Tibial nerve (tissue), 3 donors: ENCODE measurements around the gene YWHAH.

Source experiments
- CTCF ChIP-seq, 5 experiments: fragments of 200-600 bp in 3 of 5; fragments of 450-650 bp in 2 of 5; sonication (generic) in 3 of 5; IDR thresholded peaks; one replicate each; pipeline ENCODE4 v1.5.1; 2016 to 2019; ENCODE audit warnings: antibody characterized with exemption in 5 of 5, mild to moderate bottlenecking in 3 of 5, moderate library complexity in 2 of 5
- POLR2A ChIP-seq, 2 donors: fragments of 450-650 bp; IDR thresholded peaks; one replicate each; pipeline ENCODE4 v1.6.1; 2017; ENCODE audit warnings: antibody characterized with exemption in 2 of 2, mild to moderate bottlenecking in 2 of 2, moderate library complexity in 2 of 2

DNA sequence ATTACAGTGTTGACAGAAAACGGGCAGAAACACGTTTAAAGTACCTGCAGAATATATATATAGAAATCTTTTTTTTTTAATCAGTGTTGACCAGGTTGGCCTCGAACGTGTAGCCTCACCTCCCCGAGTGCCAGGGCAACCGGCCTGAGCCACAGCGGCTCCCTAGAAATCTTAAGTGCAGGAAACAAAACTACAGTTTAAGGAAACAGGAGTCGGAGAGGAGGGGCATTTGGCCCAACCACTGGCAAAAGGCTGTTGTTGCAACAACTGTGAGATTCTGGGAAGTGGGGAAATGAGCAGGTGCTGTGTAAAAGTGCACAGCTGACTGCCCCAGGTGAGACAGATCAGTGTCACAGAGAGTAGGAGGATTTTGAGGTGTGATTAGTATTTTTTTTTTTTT lies 3.7 kb downstream of the YWHAH start:
- no peak for TF ChIP-seq CTCF (IDR thresholded peaks at IDR 0.05)
- no peak for TF ChIP-seq POLR2A (IDR thresholded peaks at IDR 0.05)
